Measurements from ENCODE around the gene FBXO36.

GRCh38 chr2:229917793-229918192 is 4.5 kb upstream of the FBXO36 start:
- TF ChIP-seq CTCF (IDR thresholded peaks at IDR 0.05) (no peak), POLR2A (IDR thresholded peaks at IDR 0.05) (no peak), EP300 (IDR thresholded peaks at IDR 0.05) (no peak)
